Left renal cortex interstitium (tissue), 4 donors: Measurements from ENCODE around the gene DHRS1. TPM values are rescaled to one million over a fixed set of nuclear protein-coding genes. Genes with fewer than 3 reads are reported as not detected.

ENCODE experiments used
- DNase-seq, 4 donors: peaks; one replicate each; pipeline ENCODE4 v3.0.0-alpha.2; 2013; ENCODE audit warnings: low read depth in 4 of 4, low spot score in 2 of 4, missing footprints in 1 of 4
- polyA plus RNA-seq, 4 donors: library from polyadenylated mRNA; unstranded; fragments of 120-200 nt; gene quantifications; one replicate each; pipeline ENCODE4 v1.2.1, GENCODE V29; 2013; ENCODE audit not compliant: insufficient read length in 4 of 4

DHRS1 gene
- polyA plus RNA-seq, 4 donors, result 41.0 to 52.5 (median 49.9) TPM

DNA sequence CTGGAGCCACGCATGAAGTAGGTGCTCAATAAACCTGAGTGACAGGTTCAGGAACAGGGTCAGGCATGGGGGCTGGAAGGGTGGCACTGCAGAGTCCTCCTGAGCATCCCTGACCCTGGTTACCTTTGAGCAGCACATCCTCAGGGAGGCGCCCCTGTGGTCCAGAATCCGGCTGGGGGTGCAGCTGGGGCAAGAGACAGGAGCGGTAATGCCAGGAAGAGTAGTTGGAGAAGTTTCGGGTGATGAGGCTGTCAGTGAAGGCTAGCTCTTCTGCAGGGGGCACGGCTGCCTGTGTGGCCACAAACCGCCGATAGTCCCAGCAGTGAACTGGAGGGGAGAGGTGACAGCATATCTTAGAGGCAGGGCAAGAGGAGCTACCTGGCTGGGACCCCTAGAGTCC is 30.2 kb downstream of the DHRS1 start:
- no peak for DNase-seq

DNA sequence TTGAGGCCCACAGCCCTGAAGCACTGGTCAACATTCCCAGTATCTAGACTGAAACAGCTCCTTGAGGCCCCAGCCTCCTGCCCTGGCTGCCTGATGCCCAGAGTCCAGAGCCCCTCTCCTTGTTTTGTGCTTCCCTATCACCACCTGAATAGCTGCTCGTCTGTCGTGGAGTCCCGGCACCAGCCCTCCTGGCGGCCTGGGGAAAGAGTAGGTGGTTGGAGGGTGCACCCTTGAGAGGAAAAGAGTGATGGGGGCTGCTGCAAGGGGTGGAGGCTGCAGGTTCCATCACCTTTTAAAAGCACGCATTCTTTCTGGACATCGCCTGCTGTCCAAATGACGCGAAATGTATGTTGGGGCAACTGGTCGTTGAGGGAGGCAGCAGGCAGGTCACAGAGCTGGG is 31.4 kb downstream of the DHRS1 start:
- DNase-seq, result no peak

DNA sequence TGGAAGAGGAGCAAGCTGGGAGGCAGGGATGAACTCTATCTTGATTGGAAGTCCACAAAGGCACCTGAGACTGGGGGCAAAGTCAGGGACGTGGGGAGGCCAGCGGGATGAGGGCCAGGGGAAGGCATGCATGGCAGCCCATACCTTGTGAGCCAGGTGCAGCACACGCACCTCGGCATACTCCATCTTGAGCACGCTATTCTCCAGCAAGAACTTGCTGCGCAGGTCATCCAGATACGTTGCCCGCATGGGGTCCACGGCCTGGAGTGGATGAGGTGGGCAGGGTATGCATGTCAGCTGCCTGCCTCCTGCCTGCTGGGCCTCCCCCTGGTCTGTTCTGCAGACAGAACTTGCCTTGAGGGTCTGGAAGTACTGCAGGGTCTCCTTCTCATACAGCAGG is 32.1 kb downstream of the DHRS1 start:
- no peak for DNase-seq

DNA sequence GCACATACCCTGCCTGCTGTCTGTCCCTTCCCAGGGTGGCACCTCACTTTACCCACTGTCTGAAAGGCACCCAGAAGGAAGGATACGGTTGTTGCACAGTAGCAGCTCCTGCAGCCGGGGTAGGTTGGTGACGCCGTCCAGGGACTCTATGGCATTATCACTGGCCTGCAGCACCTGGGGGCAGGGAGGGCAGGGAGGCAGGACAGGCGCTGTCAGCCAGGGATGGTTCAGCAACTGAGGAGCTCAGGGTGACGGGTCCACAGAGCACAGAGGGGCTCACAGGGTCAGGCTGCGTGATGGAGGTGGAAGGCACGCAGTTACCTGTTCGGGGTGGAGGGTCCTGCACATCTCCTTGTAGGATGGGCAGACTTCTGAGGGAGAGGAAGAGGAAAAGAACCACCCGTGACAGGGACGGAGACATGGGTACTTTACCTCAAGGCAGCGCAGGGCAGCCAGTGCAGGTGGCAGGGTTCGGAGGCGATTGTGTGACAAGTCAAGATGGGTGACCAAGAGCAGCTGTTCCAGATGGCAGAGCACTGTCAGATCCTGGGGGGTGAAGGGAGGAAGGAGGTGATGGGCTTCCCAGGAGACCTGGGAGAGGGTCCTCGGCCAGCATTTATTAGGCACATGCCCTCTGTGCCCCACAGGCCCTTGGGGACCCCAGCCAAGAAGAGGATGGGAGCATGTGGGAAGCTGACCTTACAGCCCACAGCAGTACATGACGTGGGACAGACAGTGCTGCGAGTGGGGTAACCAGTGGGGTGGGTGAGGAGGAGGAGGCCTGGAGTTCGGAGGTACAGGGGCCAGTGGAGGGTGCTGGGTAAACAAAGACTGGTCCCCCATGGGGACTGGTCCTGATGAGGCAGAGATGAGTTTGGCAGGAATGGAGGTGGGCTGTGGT is 33.0 kb downstream of the DHRS1 start:
- DNase-seq, result no peak

DNA sequence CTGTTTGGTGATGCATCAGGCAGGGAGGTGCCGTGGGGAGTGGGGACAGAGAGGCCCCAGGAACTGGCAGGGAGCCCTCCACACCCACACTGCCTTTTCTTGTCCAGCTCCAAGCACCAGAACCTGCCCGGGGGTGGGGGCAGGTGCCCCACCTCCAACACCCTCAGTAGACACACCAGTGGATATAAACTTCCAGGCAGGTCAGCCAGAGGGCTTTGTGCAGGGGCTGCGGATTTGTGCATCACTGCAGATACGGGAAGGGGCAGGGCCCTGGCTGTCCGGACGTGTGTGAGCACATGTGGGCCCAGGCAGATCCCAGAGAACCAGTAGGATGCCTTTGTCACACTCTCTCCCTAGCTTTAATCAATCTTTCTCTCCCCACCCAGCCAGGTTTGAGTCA is 35.3 kb downstream of the DHRS1 start:
- no peak for DNase-seq

DNA sequence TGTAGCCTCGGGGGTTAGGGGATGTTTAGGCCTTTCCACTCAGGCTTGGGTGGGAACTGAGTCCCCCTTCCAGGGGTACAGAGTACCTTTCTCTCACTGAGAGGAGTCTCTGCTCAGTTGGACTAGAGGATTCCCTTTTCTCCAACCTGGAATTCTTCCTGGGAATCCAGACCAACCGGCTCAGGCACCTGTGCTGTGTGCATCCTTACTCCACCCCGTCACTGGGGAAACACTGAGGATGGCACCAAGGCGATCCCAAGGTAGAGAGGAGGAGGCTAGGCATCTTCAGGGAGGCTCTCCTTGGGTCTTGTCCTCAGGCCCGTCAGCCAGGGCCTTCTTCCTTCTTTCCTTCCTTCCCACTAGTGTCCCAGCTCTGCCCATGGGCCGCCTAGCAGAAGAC is 35.7 kb downstream of the DHRS1 start:
- DNase-seq, result no peak

DNA sequence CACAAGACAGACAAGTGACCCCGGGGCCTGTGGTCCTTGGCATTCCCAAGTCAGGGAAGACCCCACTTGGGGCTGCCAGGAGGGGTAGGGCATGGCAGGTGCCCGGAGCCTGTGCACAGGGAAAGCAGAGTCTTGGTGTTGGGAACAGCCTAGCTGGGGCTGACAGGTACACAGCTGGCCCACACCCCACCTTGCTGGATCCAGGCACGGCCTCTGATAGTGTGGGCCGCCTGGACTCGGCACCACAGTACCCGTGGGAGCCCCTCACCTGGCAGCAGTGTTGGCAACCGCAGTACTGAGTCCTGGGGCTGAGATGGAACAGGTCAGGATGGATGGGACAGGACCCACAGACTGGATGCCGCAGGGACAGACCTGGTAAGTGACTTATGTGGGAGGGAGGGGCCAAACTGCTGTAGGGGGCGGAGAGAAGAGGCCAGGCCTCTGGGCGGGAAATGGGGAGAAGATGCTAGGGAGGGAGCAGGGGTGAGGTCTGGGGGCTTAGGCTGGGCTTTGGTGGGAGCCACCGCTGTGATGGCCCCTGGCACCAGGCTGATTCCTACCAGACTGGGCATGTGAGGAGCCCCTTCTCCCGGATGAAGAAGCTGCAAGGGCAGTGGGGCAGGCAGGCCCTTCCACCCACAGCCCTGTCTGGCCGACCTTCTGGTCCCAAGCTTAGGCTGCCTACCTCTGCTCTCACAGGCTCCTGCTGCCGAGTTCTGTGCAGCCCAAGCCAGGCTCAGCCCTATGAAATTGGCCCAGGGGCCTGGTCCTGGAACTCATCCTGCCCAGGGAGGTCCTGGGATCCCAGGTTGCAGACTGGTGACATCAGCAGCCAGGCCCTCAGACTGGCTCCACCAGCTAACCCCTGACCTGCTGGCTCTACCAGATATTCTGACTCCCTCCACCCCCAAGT is 36.5 kb downstream of the DHRS1 start, which contains the start of gene TGM1:
TSS of gene TGM1 (minus strand) at position 357 of the 913 bp plus-strand sequence. CDS start 825 bp downstream, outside the sequence.
- DNase-seq, result no peak

DNA sequence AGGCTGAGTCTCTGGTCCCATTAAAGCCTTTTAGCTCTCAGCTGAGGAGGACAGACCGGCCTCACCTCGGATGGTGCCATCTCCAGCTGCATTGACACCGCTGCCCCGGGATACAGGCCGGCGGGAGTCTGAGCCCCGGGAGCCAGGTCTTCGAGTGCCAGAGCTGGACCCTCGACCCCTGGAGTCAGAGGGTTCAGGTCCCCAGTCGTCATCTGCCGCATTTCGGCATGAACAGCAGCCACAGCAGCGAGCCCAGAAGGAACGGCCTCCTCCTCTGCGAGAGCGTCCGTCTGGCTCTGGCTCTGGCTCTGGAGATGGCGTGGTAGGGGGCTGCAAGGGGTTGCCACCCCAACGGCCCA is 37.6 kb downstream of the DHRS1 start:
- DNase-seq, result no peak

DNA sequence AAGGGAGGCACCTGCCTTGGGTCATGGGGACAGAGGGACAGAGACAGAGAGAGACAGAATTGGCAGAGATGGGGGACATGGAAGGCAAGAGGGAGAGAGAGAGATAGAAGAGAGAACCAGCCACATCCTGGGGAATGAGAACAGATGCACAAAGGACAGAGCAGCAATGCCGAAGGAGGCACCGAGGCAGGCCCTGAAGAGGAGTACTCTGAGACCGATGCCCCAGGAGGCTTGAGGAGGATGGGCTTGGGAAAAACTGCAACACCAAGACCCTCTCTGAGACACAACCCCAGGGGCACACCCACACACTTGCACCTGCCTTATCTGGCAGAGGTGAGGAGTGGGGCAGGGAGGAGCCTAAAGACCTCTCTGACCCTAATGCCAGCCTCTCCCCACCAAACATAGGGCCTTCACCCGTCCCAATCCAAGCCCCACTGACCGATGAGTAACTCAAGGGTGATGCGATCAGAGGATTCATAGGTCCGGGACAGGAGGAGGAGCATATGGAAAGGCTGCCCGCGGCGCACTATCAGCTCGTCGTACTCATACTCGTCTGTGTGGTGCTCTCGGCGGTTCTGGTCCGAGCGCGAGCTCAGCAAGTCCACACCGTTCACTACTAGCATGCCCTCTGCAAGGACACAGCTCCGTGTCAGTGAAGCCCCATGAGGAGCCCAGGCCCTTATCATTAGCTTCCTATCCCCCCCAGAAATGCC is 38.2 kb downstream of the DHRS1 start:
- DNase-seq, result no peak

DNA sequence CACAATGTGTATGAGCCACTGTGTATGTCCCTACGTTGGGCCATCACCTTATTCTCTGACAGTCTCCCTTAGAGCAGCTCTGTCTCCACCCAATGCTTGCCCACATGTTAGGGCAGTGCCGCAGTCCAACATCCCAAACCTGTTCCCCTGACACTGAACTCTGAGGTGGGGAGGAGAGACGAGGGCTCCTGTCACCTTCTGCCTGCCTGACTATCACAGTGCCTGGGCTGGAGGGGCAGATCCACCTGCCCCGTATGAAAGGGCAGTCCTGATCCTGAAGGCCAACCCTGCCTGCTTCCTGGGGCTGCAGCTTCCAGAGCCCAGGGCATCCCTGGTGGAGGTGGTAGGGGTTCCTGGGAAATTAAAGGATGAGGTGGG is 38.8 kb downstream of the DHRS1 start:
- DNase-seq, result no peak

DNA sequence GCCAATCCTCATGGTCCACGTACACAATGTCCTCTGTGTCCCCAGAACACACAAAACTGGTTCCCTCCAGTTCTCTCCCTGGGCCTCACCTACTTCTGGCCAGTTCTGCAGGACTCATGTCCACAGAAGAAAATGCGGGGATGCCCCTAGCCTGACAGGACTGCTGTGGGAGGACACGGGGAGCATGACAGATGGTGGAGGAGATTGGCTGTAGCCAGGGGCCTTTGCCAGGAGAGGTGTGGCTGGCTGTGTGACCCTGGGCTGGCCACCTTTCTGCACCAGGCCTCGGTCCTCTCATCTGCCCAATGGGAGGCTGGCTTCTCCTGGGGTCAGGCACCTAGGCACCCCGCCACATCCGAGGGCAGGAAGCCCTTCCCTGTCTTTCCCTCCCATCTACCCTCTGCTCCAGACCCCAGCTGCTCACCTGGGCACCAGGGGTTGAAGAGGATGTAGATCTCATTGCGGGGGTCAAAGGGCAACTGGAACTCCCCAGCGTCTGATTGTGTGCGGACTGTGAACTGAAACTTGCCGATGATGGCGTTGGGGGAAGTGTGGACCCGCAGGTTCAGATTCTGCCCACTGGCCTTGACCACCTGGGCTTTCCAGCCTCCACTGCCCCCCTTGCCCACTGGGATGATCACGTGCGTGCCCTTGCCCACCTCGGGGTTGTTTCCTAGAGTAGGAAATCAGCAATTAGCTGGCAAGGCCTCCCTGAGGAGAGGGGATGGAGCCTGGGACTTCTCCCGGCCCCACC is 39.4 kb downstream of the DHRS1 start:
- no peak for DNase-seq

DNA sequence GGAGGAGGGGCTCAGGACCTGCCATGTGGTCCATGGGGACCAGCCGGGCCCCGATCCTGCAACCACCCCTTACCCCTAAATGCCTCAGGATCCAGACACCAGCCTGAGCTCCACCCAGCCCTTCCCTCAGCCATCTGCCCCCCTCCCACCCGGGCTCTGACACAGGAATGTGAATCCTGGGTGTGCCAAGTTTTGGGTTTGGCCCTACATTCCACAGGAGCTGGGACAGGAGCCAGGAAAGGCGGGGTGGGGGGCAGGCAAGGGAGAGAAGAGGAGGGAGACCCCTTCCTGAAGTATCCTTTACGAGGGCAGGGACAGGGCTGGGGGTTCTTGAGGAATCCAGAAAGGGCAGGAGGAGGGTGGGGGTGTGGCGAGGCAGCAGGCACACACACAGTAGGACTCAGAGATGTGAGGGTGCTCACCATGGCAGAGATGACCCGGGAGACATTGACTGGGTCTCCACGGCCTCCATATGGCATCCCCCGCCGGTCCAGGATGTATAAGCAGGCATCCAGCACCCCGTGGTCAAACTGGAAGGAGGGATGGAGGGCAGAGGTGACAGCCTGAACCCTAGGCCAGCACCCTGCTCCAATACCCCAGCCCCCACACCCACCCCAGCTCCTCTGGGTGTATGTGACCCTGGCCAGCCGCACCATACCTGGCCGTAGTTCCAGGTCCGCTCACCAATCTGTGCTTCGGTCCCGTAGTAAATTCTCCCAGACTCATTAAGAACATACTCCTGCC is 40.1 kb downstream of the DHRS1 start:
- no peak for DNase-seq

DNA sequence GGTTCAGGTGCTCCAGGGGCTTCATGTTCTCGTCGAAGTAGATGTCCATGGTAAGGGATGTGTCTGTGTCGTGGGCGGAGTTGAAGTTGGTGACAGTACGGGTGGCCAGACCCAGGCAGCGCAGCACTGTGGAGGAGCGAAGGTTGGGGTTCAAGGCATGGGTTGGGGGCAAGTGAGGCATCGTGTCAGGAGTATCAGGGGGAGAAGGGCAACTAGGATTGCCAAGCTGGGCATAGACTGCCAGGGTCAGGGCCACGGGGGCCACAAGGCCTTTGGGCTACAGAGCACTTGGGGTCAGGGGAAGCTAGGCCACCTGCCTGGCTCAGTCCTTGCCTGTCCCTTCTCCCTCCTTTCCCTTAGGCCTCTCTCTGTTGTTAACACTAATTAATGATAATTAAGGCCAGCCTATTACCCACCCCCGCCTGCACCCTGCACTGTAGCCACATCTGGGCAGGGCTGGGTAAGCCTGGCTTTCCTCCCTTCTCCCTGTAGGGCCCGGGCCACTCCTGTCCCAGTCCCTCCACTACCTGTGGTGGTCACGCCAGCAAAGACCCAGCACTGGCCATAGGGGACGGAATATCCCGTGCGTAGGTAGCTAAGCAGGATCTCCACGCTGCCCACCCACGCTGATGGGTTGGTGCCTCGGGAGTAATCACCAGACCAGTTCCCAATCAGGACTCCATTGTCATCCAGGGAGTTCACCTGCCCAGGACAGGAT is 40.9 kb downstream of the DHRS1 start:
- DNase-seq, result no peak

DNA sequence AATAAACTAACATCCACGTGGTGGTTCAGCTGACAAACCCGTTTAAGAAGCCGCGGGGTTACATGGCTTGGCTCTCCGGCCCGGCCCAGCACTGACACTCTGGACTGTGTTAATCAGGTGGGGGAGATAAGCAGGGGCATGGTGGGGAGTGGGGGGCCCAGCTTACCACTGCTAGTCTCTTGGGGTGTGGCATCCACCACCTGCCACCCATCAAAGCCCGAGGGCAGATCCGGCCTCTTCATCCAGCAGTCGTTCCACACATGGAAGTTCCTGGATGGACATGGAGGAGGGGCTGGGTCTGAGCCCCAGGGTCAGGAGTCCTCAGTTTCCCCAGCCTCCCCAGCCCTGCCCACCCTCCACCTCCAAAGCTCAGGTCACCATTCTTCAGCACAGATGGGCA is 41.5 kb downstream of the DHRS1 start:
- DNase-seq, result no peak

DNA sequence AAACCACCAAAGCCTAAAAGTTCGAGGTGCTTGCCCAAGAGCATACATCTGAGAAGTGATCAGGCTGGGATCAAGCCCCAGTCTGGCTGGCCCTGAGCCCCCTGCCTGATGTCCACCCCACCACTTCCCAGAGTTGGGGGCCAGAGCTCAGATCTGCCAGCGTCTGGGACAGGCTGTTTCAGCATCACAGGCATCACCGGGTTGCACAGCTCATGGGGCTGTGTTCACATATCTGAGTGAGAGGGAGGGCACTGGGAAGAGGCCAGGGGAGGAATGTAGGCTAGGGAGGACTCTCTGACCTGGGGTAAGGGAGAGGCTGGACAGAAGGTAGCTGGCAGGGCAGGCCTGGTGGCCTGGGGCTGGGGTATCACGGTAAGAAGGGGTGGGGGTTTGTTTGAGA is 42.6 kb downstream of the DHRS1 start:
- no peak for DNase-seq

DNA sequence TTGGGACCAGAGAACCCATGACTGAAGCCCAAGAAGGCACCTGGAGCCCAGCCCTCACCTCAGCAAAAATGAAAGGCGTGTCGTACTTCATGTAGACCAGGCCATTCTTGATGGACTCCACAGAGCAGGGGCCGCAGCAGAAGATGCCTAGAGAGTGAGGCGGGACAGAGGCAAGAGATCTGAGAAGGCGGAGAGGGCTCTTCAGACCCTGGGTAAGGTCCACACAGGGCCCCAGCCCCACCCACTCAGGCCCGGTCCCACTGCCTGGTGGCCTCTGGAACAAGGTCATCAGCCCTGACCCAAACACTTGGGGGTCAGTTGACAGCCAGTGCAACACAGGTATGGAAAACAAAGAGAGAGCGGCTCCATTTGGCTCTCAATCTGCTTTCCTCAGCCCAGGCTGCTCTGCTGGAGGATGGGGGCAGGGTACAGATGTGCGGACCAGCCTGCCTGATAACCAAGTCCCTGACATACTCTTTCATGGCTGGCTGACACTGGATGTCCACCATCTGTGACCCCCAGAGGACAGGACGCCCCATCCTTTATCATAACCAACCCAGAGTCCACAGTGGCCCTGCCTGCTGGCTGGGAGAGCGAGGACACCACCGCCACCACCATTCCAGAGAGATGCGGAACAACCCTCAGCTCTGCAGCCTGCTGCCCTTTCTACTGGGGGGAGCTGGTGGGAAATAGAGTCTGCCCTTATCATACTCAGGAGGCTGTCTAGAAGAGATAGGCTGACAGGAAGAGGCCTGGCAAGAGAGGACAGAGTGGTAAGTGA is 43.5 kb downstream of the DHRS1 start:
- no peak for DNase-seq

DNA sequence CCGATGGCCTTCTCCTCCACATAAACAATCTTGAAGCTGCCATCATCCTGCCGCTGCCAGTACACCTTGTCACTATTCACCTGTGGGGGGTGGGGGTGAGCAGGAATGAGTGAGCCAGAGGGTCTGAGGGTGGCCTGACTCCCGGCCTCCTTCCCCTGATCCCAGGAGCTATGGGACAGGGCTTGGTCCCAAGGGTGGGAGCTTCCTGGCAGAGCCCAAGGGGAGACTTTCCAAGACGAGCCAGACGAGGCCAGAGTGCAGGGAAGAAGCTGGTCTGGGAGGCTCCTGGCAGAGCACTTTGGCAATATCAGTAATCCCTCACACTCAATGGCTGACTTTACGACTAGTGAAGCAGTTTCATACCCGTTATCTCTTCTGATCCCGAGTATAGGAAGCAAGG is 44.1 kb downstream of the DHRS1 start:
- DNase-seq, result no peak
